Anterior cingulate cortex (tissue), 58 donors: ENCODE data around the gene KXD1.
A peak's percentile ranks its signal among the peaks of the same experiment; 100 is the strongest.
"Not testable (repeated sequence)": the region's sequence is repeated elsewhere in the genome, so short reads cannot be mapped to it uniquely, and the experiment has no call there.

Experiments used
- DNase-seq, 58 donors: peaks; one replicate each; lab custom pipeline; 2025; lab: John Stamatoyannopoulos, UW

The KXD1 gene

DNA sequence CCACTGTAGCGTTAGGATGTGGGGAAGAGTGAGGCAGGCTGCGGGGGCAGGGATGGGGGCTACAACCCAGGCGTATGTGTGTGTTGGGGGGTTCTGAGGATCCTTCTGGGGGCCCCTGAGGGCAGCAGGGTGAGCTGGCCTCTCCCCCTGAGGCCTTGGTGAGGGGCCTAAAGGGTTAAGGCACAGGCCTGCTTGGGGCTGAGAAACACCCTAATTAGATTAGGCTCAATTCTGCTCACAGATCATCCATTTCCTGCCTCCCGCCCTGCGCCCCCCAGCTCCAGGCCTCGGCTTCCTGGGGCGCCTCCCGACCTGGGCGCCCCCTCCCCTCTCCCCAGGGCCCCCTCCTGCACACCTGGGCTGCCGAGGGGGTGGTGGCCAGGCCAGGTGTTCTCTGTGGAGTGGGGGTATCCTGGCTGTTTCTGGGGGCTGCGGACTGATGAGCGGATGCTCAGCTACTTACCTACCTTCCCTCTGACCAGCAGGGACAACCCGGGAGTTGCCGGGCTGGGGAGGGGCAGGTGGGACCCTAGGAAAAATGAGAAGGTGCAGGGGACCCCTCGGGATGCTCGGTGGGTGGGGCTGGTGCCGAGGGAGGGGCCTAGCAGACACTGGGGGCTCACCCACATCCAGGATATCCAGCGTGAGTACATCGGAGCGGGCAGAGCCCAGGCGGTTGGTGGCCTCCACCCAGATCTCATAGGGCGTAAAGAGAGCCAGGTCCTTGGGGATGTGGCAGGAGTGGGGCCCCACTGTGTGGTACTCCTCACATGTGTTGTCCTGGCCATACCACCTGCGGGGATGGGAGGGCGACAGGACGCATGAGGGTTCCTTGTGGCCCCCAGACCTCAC is 40.4 kb downstream of the KXD1 start:
- DNase-seq, result no peak

DNA sequence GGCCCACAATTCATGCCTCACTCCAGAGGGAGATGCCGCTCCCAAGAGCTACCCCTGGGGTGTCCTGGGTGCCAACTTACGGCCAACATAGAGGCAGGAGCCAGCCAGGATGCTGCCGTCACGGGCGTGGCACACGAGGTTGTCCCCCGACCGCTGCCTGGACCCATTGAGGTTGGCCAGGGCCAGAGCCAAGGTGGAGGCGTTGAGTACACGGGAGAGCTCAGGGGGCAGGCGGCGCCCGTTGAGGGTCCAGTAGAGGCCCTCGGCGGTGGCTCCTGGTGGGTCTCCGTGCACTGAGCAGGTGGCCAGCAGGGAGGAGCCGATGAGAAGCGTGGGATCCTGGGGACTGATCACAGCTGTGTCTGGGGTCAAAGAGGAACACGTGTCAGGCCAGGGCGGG is 41.8 kb downstream of the KXD1 start:
- DNase-seq, result no peak

GRCh38 chr19:18600692-18601397 is 43.2 kb downstream of the KXD1 start:
- not testable (repeated sequence) for DNase-seq

DNA sequence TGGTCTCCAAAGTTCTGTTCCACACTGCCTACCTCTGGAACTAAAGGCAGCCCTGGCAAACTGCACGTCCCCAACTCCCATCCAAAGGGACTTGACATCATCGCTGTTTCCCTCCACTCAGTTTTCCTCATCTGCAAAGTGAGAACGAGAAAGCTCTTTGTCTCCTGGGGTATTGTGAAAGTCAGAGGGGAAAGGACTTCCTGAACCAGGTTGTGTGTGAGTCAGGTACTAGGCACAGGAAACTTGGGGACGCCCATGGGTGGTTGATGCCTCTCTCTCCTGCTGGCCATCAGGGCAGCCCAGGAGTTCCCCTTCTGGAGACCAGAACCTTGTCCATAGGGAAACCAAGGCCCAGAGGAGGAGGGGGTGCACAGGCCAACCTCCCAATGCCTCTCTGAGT is 44.2 kb downstream of the KXD1 start:
- no peak for DNase-seq

- no peak for DNase-seq
Observed at GRCh38 chr19:18603255-18603957, 45.7 kb downstream of the KXD1 start.

GRCh38 chr19:18603958-18604819 is 46.5 kb downstream of the KXD1 start:
- DNase-seq, result no peak

DNA sequence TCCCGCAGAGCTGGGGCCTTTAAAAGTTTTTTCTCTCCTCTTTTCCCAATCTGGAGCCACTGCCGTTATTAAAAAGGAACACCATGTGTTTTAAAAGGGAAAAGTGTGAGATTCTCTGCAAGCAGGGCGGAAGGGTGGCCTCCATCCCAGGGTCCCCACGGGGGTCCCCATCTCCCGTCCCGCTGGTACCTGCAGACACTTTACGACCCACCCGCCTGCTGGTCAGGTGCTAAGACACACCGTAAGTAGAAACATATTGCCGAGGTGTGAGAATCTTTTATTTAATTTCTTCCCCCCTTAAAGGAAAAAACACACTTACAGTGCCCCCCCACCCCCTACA is 47.1 kb downstream of the KXD1 start:
- no peak for DNase-seq

- no peak for DNase-seq
Observed at GRCh38 chr19:18605196-18605545, 47.5 kb downstream of the KXD1 start.

- DNase-seq, result no peak
Observed at GRCh38 chr19:18605546-18606280, 48.0 kb downstream of the KXD1 start.

DNA sequence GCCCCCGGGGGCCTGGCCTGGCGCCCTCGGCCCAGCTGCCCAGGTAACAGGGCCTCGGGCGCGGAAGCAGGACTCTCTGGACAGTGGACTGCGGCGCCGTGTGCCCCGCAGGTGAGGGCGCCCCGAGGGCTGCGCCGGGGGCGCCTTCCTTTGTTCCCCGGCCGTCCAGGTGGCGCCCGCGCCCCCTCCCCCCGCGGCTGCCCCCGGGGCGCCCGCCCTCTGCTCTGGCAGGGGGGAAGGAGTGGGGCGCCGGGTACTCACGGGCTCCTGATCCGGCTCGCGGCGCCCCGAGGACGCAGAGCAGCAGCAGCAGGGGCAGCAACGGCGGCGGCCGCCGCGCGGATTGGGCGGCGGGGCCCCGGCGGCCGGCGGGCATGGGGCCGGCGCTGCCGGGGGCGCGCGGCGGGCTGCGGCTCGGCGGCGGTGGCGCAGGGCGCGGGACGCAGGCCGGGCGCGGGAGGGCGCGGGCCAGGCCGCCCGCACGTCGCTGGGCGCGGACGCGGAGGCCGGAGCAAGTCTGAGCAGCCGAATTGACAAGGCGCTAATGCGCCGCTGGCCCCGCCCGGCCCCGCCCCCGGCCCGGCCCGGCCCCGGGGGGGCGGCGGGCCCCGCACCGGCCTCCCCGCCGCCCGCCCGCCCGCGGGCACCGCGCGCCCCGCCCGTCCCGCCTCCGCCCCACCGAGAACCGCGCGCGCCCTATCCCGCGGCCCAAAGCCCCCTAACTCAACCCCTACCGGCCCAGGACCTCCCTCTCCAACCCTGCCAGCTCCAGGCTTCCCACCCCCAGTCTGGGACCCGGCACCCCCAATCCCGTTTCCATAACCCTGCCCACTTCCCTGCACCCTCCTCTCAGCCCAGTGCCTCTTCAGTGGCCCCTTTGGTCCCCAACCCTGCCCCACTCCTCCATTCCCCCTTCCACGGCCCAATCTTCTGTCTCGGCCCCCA is 48.9 kb downstream of the KXD1 start, which contains the start of gene CRLF1:
CRLF1 (minus strand) TSS at position 519 of the 945 bp plus-strand sequence; CDS start at position 376, 143 bp downstream.
- no peak for DNase-seq

GRCh38 chr19:18607226-18608101 is 49.8 kb downstream of the KXD1 start:
- peak in 1 of 58 donors; percentile 5 for DNase-seq

- no peak for DNase-seq
Observed at GRCh38 chr19:18608102-18608804, 50.6 kb downstream of the KXD1 start.

- no peak for DNase-seq
Observed at GRCh38 chr19:18608805-18609716, 51.4 kb downstream of the KXD1 start.

GRCh38 chr19:18609717-18610051 is 52.0 kb downstream of the KXD1 start:
- DNase-seq, result no peak

- no peak for DNase-seq
Observed at GRCh38 chr19:18610245-18610555, 52.5 kb downstream of the KXD1 start.
